Thyroid gland (tissue), 4 donors: ENCODE measurements around the gene RNF40. TPM values are rescaled to one million over a fixed set of nuclear protein-coding genes. Genes with fewer than 3 reads are reported as not detected.

Experiments used
- DNase-seq, 2 donors: peaks; one replicate each; pipeline ENCODE4 v3.0.0-alpha.2; 2019
- H3K27ac ChIP-seq, 3 donors: fragments of 200-600 bp; sonication (generic); 1 replicate in 2 of 3; 2 replicates in 1 of 3; pipeline ENCODE4 v1.5.1; 2016 to 2019; ENCODE audit warnings: mild to moderate bottlenecking in 1 of 3, moderate library complexity in 1 of 3
- H3K27me3 ChIP-seq: fragments of 200-600 bp; sonication (generic); one replicate; pipeline ENCODE4 v1.5.1; 2019
- H3K36me3 ChIP-seq, 2 donors: fragments of 200-600 bp; sonication (generic); one replicate each; pipeline ENCODE4 v1.5.1; 2016 to 2019
- H3K4me1 ChIP-seq, 2 donors: fragments of 200-600 bp; sonication (generic); one replicate each; pipeline ENCODE4 v1.5.1; 2017 to 2019
- H3K4me3 ChIP-seq, 3 donors: fragments of 200-600 bp; sonication (generic); replicated peaks in 1 of 3; 1 replicate in 2 of 3; 2 replicates in 1 of 3; pipeline ENCODE4 v1.5.1; 2016; ENCODE audit warnings: mild to moderate bottlenecking in 1 of 3
- H3K9me3 ChIP-seq: fragments of 200-600 bp; sonication (generic); one replicate; pipeline ENCODE4 v1.5.1; 2017
- CTCF ChIP-seq, 6 experiments: fragments of 200-600 bp in 3 of 6; fragments of 450-650 bp in 3 of 6; sonication (generic) in 3 of 6; IDR thresholded peaks; one replicate each; pipeline ENCODE4 v1.5.1; 2016 to 2019; ENCODE audit warnings: antibody characterized with exemption in 6 of 6, mild to moderate bottlenecking in 2 of 6, inconsistent platforms in 1 of 6, moderate library complexity in 1 of 6
- POLR2A ChIP-seq, 2 donors: fragments of 450-650 bp; IDR thresholded peaks; one replicate each; pipeline ENCODE4 v1.6.1; 2017; ENCODE audit warnings: antibody characterized with exemption in 2 of 2, mild to moderate bottlenecking in 2 of 2, moderate library complexity in 1 of 2
- WGBS, 2 donors: methylation state at CpG; one replicate each; pipeline ENCODE4 v1.1.5; 2017; 5-methylcytosine and 5-hydroxymethylcytosine counted together
- intact Hi-C: fragments of 100-400 bp; cut with DNase I; formaldehyde crosslinking; loops from one replicate; pipeline ENCODE4 v1.15.1; 2023
- total RNA-seq, 4 donors: library from RNA; depleted of rRNA; stranded (reverse); fragments of >200 nt; gene quantifications; one replicate each; pipeline ENCODE4 v1.2.3, GENCODE V29; 2016

Gene RNF40
- total RNA-seq, 4 donors from 2014 or later = 105 to 147 (median 113) TPM

- 84 to 89% methylated on average over 14 of the region's 14 CpGs for WGBS, 2 donors
- intact Hi-C loops = no loop called here
These were observed 16.6 kb downstream of the RNF40 start for GRCh38 chr16:30778549-30779244.

GRCh38 chr16:30779596-30779995 lies 17.5 kb downstream of the RNF40 start:
- WGBS, 2 donors = 87 to 96% methylated on average over 6 of the region's 6 CpGs
- TF ChIP-seq POLR2A (IDR thresholded peaks at IDR 0.05) = no peak
- no peak for TF ChIP-seq CTCF (IDR thresholded peaks at IDR 0.05)
- Histone ChIP-seq H3K9me3 (no peaks in the 10 kb centered on the region), H3K27ac (no peak overlapping the region), H3K4me3 (no peak overlapping the region), H3K27me3 (no peaks in the 10 kb centered on the region), H3K36me3 (peaks cover 22 to 26% of the 10 kb centered on the region in 2 donors), H3K4me1 (peaks cover 10 to 13% of the 10 kb centered on the region in 2 donors)
- no peak for DNase-seq
- intact Hi-C loops = no loop called here

More at GRCh38 chr16:30778549-30779244, 16.6 kb downstream of the RNF40 start:
- Histone ChIP-seq H3K4me3 (no peak overlapping the region), H3K36me3 (peaks cover 20 to 33% of the 10 kb centered on the region in 2 donors), H3K9me3 (no peaks in the 10 kb centered on the region), H3K27ac (peak overlapping the region in 1 of 3 donors; percentile 38), H3K27me3 (no peaks in the 10 kb centered on the region), H3K4me1 (peaks cover 10 to 16% of the 10 kb centered on the region in 2 donors)
- DNase-seq = peak in 1 of 2 donors; percentile 18
- TF ChIP-seq POLR2A (IDR thresholded peaks at IDR 0.05) = no peak
- TF ChIP-seq CTCF (IDR thresholded peaks at IDR 0.05) = no peak

- Histone ChIP-seq H3K27ac (no peak overlapping the region), H3K36me3 (peaks cover 22 to 26% of the 10 kb centered on the region in 2 donors), H3K27me3 (no peaks in the 10 kb centered on the region), H3K4me3 (no peak overlapping the region), H3K4me1 (peaks cover 6 to 9% of the 10 kb centered on the region in 2 donors), H3K9me3 (no peaks in the 10 kb centered on the region)
- WGBS, 2 donors = 91 to 93% methylated on average over 3 of the region's 3 CpGs
- TF ChIP-seq POLR2A (IDR thresholded peaks at IDR 0.05) = no peak
- TF ChIP-seq CTCF (IDR thresholded peaks at IDR 0.05) = no peak
- intact Hi-C loops = no loop called here
- no peak for DNase-seq
These were observed 17.9 kb downstream of the RNF40 start for GRCh38 chr16:30780021-30780420.

GRCh38 chr16:30780549-30780948 lies 18.4 kb downstream of the RNF40 start:
- H3K27me3 ChIP-seq = no peaks in the 10 kb centered on the region
- intact Hi-C loops = no loop called here
- H3K4me1 ChIP-seq = peaks cover 4 to 6% of the 10 kb centered on the region in 2 donors
- TF ChIP-seq POLR2A (IDR thresholded peaks at IDR 0.05) (no peak), CTCF (IDR thresholded peaks at IDR 0.05) (no peak)
- H3K9me3 ChIP-seq = no peaks in the 10 kb centered on the region
- peaks cover 22 to 26% of the 10 kb centered on the region in 2 donors for H3K36me3 ChIP-seq
- H3K4me3 ChIP-seq = no peak overlapping the region
- 84 to 91% methylated on average over 4 of the region's 4 CpGs for WGBS, 2 donors
- no peak for DNase-seq
- no peak overlapping the region for H3K27ac ChIP-seq

DNA sequence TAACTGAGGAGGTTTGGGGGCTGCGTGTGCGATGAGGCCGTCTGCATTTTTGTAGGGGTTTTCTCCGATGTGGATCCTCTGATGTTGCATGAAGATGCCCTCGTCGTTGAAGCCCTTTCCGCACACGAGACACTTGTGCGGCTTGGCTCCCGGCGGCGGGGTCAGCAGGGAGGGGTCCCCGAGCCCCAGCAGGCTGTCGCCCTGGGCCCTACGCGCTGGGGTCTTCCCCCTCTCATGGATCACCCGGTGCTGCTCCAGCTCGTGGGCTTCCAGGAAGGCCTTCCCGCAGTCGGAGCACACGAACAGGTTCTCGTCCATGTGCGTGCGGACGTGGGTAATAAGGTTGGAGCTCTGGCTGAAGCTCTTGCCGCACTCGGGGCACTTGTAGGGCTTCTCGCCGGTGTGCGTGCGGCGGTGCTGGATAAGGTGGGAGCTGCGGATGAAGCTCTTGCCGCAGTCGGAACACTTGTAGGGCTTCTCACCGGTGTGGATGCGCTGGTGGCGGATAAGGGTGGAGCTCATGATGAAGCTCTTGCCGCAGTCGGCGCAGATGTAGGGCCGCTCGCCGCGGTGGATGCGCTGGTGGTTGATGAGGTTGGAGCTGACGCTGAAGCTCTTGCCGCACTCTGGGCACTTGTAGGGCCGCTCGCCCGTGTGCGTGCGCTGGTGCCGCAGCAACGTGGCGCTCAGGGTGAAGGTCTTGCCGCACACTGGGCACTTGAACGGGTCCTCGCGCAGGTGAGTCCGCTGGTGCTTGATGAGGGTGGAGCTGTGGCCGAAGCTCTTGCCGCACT lies 20.6 kb downstream of the RNF40 start:
- intact Hi-C loops = no loop called here
- no peak overlapping the region for H3K4me3 ChIP-seq
- no peaks in the 10 kb centered on the region for H3K9me3 ChIP-seq
- no peak overlapping the region for H3K27ac ChIP-seq
- no peak for TF ChIP-seq POLR2A (IDR thresholded peaks at IDR 0.05)
- no peak for TF ChIP-seq CTCF (IDR thresholded peaks at IDR 0.05)
- 93 to 96% methylated on average over 45 to 59 of the region's 63 CpGs for WGBS, 2 donors
- DNase-seq = no peak
- peaks cover 9% of the 10 kb centered on the region in 2 donors for H3K4me1 ChIP-seq
- peaks cover 22 to 26% of the 10 kb centered on the region in 2 donors for H3K36me3 ChIP-seq
- H3K27me3 ChIP-seq = no peaks in the 10 kb centered on the region
